Fibroblast of skin of back (primary cell): ENCODE results near the gene RNF103.
"Not testable (repeated sequence)": the region's sequence is repeated elsewhere in the genome, so short reads cannot be mapped to it uniquely, and the experiment has no call there.

ENCODE experiments used
- DNase-seq: peaks from one replicate; pipeline ENCODE4 v3.0.0-alpha.2; 2013

RNF103 gene

GRCh38 chr2:86623043-86623493, 597 bp downstream of the RNF103 start:
- no peak for DNase-seq

- DNase-seq: peak; percentile 27
Measured at GRCh38 chr2:86622519-86623042, 1.1 kb downstream of the RNF103 start.

- peak; percentile 7 for DNase-seq
Measured at GRCh38 chr2:86621280-86621943, 2.3 kb downstream of the RNF103 start.

GRCh38 chr2:86617738-86618137, 5.9 kb downstream of the RNF103 start:
- DNase-seq: no peak

- no peak for DNase-seq
Measured at GRCh38 chr2:86617153-86617552, 6.5 kb downstream of the RNF103 start.

- DNase-seq: no peak
Measured at GRCh38 chr2:86616502-86616901, 7.2 kb downstream of the RNF103 start.

GRCh38 chr2:86615596-86615995, 8.1 kb downstream of the RNF103 start:
- DNase-seq: no peak

GRCh38 chr2:86613515-86613914, 10.2 kb downstream of the RNF103 start:
- DNase-seq: no peak

- DNase-seq: no peak
Measured at GRCh38 chr2:86610871-86611270, 12.8 kb downstream of the RNF103 start.

- DNase-seq: no peak
Measured at GRCh38 chr2:86608832-86609410, 14.7 kb downstream of the RNF103 start.

- DNase-seq: no peak
Measured at GRCh38 chr2:86603905-86604304, 19.8 kb downstream of the RNF103 start.

- no peak for DNase-seq
Measured at GRCh38 chr2:86598966-86599365, 24.7 kb downstream of the RNF103 start.

GRCh38 chr2:86596118-86596517, 27.5 kb downstream of the RNF103 start:
- DNase-seq: no peak

GRCh38 chr2:86593266-86593665, 30.4 kb downstream of the RNF103 start:
- DNase-seq: no peak

GRCh38 chr2:86592547-86593230, 31.0 kb downstream of the RNF103 start:
- peak; percentile 9 for DNase-seq

- not testable (repeated sequence) for DNase-seq
Measured at GRCh38 chr2:86589701-86590100, 34.0 kb downstream of the RNF103 start.

- peak; percentile 16 for DNase-seq
Measured at GRCh38 chr2:86584151-86584913, 39.3 kb downstream of the RNF103 start.

GRCh38 chr2:86580560-86580959, 43.1 kb downstream of the RNF103 start:
- no peak for DNase-seq

- no peak for DNase-seq
Measured at GRCh38 chr2:86577817-86578456, 45.7 kb downstream of the RNF103 start.

GRCh38 chr2:86570059-86570458, 53.6 kb downstream of the RNF103 start:
- peak; percentile 8 for DNase-seq

GRCh38 chr2:86566821-86567190, 56.9 kb downstream of the RNF103 start:
- no peak for DNase-seq

- DNase-seq: no peak
Measured at GRCh38 chr2:86566158-86566820, 57.4 kb downstream of the RNF103 start.
